ENCODE data around the gene RORB.

RORB gene

DNA sequence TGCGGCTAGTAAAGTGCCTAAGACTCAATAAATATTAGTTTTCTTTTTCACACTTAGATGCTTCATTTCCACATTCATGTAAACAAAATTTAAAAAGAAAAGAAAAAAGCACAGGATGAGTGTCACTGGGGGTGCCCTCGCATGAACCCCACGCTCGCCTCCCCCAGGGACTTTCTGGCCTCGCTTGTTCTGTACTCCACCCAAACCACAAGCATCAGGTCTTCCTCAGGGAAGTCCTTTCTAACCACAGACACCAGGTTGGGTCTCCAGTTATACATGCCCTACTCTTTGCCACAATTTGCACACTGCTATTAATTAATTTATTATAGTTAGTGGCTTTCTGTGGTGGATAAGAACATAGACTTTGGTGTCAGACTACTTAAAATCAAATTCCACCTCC, 92.4 kb downstream of the RORB start:
- in situ Hi-C loops (cut with HindIII; ENCODE audit: low sequenced_read_pairs): no loop called here

DNA sequence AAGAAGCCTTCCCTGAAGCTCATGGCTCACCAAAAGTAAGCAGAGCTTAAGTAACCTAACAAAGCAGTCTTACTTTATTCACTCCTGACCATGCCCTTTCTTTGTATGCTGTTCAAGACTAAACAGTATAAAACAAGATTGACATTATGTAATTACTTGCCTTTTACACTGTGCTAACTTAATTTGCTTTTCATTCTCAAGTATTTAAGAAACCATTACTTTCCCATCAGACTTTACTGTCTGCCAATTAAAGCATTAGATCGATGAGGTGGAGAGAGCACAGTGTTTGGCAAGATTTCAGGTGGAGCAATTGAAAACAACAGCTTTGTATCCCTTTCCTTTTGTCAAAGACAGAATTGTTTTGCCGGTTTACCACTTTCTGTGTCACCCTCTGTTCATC, 98.2 kb downstream of the RORB start:
- in situ Hi-C loops (cut with HindIII; ENCODE audit: low sequenced_read_pairs): no loop called here

DNA sequence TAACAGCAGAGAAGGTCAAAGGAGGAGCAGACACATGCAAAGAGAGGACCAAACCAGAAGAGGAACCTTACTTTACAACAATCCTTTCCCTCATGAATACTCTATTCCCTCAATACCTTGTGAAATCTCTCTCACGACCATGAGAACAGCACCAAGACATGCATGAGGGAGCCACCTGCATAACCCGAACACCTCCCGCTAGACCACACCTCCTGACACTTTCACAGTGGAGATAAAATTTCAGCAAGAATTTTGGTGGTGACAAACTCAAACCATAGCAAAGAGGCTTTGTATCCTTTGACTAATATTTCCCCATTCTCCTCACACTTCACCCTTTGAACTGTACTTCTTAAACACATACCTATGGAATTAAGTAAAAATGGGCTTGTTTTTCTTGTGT, 101.7 kb downstream of the RORB start:
- in situ Hi-C loops (cut with HindIII; ENCODE audit: low sequenced_read_pairs): no loop called here

DNA sequence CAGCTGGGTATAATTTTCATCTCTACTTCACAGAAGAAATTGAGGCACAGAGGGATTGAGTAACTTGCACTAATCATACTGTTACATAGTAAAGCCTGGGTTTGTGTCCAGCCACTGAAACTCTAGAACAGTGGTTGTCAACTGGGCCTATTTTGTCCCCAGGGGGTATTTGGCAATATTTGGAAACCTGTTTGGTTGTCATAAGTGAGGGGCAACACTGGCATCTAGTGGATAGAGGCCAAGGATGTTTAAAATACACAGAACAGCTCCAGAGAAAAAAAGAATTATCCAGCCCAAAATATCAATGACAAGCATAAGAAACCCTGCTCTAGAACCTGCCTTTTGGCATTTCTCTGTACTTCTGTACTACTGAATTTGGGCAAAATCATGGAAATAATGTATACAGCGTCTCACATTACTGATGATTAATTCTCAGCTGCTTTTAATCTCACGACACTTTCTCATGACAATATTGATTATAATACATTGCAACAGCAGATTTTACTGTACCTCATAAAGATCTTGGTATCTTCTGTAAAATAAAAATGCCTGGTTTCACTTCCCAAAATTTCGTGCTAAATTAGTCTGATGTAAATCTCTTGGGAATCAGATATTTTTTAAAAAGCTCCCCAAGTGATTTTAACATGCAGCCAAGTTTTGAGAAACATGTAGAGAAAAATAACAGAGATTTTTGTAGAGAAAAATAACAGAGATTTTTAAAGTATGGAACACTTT, 112.7 kb downstream of the RORB start:
- in situ Hi-C loops (cut with HindIII; ENCODE audit: low sequenced_read_pairs): no loop called here

DNA sequence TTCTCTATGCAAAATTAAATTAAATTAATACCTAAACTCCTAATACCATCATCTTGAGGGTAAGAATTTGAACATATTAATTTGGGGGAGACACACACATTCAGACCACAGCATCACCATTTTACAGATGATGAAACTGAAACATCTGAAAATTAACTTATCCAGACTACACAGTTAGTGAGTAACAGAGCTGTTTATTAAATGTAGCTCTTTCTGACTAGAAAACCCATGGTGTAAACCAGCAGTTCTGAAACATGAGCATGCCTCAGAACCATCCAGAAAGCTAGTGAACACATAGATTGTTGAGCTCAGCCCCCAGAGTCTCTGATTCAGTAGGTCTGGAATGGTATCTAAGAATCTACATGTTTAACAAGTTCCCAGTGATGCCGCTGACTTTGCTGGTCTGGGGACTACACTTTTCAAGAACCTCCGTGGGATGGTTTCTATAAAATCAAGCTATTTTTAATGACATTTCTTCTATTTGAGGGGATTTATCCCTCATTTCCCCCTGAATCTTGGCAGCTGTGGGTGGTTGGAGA, 113.5 kb downstream of the RORB start:
- in situ Hi-C loops (cut with HindIII; ENCODE audit: low sequenced_read_pairs): no loop called here

DNA sequence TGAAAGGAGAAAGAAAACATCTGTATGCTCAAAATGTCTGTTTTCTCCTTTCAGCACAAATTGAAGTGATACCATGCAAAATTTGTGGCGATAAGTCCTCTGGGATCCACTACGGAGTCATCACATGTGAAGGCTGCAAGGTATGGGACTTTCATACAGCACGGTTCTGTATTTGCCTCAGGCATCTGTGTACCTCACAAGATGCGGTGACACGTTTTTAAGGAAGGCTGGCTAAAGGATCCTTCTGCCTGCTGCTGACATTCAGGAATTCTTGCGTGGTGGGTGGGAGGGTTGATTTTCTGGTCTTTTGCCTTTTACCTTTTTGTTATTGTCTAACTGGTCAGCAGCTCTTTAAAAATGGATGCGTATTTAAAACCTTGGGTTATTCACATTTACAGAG, 133.1 kb downstream of the RORB start:
- in situ Hi-C loops (cut with HindIII; ENCODE audit: low sequenced_read_pairs): no loop called here

DNA sequence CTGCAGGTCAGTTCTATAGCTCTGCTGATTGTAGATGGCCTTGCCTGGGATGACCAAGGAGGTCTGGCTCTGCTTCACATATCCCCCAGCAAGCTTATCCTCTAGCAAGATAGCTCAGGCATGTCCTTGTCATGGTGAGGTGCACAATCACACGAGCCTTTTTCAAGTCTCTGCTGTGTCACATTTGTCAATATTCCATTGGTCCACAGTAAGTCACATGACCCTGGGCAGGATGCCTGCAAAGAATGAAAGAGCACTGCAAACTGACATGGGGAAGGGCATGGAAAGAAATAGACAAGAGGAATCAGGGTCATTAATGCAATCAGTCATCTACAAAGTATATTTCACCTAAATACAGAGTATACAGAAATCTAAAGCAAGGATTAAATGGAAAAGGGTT, 142.0 kb downstream of the RORB start:
- in situ Hi-C loops (cut with HindIII; ENCODE audit: low sequenced_read_pairs): no loop called here

DNA sequence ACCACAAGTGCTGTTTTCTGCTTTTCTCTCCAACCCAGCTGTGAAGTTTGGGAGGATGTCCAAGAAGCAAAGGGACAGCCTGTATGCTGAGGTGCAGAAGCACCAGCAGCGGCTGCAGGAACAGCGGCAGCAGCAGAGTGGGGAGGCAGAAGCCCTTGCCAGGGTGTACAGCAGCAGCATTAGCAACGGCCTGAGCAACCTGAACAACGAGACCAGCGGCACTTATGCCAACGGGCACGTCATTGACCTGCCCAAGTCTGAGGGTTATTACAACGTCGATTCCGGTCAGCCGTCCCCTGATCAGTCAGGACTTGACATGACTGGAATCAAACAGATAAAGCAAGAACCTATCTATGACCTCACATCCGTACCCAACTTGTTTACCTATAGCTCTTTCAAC, 145.2 kb downstream of the RORB start:
- in situ Hi-C loops (cut with HindIII; ENCODE audit: low sequenced_read_pairs): no loop called here

DNA sequence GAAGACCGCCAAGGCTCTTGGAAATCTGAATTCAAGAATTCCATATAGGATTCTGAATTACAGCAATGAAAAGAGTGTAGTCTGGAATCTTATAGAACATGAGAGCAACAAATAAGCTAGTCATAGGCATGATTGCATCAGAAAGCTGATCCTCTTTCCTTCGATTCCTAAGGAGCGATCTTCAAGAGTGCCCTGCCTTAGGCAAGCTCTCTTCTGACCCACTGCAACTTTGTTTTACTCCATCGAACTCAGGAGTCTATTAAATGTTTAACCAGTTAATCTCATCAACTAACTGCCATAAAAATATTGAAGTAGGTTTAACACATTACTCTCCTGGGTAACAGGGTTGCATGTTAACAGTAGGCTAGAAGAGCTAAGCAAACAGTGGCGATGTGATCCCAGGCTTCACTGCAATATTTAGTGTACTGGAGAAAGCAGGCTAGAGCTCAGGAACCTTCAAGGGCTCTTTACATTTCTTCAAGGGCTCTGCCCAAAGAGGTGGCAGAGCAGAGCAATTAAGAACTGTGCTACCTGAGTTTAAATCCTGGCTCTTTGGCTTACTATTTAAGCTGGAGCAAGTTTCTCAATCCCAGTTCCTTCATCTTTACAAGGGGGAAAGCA, 146.3 kb downstream of the RORB start:
- in situ Hi-C loops (cut with HindIII; ENCODE audit: low sequenced_read_pairs): no loop called here

DNA sequence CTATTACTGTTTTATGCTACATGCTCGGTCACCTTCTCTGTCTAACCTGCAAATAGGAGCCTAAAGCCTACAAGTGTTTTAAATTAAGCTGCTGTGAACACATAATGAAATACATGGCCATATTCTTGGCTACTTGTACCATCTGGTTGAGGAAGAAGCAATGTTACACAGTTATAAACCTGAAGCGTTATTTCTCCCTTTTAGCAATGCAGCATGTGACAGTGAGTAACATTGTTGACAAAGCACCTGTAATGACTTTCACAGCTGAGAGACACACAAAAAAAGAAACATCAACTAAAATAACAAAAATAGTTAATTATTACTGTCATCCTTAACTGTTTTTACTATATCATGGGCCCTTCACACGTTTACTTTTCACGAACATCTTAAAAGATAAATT, 146.9 kb downstream of the RORB start:
- in situ Hi-C loops (cut with HindIII; ENCODE audit: low sequenced_read_pairs): no loop called here

DNA sequence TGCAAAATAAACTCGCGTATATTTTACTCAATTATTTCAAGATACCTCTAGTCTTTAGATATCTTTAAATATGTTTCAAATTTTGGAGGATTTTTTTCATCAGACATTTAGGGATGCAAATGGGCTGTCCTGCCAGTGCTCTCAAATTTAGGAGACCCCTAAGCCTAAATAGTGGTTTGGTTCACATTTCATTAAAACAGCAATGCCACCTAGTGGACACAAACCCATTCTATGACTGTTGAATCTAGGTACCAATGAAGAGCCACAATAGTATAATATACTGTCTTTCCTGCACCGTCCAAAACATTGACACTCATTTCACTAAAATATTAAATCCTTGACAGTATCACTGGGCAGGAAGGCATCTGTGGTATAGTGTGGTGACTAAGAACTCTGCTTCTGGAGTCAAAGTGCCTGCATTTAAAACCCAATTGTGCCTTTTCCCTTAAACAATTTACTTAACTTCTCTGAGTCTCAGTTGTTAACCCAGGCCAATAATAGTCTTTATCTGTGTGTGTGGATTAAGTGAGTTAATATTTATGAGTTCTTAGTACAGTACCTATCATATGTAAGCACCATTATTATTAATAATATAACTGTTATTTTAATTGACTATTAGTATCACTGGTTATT, 148.0 kb downstream of the RORB start:
- in situ Hi-C loops (cut with HindIII; ENCODE audit: low sequenced_read_pairs): no loop called here

DNA sequence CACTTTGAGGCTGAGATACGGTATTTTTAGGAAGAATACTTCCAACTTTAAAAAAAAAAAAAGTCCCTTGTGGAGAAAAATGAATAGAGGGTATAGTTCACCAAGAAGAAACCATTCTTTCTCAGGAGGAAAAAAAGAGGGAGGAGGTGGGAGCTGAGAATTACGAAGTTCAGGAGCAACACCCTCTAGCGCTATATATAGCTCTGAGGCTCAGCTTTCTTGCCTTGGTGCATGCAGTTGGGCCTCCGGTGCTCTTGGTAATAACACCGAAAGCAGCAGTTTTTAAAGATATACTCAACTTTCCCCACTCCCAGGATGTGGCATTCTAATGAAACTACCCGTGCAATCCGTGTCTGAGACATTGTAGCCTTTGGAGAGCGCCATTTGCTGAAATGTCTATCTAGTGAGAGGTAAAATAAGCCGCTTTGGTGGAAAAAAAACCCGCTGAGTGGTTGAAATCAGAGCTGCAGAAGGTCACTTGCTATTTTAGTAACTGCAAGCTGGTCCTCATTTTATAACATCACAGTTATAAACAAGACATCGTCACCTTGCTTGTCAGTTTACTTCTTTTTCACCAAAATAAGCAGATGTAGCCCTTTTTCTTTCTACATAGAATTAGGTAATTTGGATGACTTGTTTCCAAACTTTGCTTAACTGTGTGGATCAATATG, 156.4 kb downstream of the RORB start:
- in situ Hi-C loops (cut with HindIII; ENCODE audit: low sequenced_read_pairs): no loop called here

DNA sequence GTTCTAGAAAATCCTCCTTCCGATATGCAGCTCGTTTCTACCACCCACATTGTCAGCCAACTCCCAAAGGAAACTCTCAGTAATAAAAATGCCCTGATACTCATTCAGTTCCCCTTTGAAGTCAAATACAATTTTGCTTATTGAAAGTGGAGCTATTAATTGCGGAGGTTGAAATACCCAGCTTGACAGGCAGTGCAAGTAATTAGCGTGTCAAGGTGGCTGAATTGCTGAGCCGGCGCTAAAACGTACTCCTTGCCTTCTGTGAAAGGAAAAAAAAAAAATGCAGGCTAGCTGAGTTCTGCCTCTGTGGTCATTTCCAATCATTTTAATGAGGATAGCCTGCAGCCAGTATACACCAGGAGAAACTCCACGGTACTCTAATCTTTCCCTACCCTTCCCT, 165.5 kb downstream of the RORB start:
- in situ Hi-C loops (cut with HindIII; ENCODE audit: low sequenced_read_pairs): no loop called here

DNA sequence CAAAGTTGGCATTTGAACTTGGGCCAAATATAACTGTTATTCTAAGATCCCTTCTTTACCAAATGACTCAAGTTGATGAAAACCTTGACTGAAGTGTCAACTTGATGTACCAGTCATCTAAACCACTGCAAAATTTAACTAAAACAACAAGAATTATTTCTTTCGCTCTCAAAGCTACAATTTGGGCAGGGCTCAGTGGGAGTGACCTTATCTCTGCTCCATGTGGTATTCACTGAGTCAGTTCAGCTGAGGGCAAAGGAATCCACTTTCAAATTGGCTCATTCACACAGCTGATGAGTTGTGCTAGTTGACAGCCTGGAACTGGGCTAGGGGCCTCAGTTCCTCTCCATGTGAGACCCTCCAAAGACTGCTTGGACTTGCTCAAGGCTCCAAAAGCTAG, 166.3 kb downstream of the RORB start:
- in situ Hi-C loops (cut with HindIII; ENCODE audit: low sequenced_read_pairs): no loop called here

DNA sequence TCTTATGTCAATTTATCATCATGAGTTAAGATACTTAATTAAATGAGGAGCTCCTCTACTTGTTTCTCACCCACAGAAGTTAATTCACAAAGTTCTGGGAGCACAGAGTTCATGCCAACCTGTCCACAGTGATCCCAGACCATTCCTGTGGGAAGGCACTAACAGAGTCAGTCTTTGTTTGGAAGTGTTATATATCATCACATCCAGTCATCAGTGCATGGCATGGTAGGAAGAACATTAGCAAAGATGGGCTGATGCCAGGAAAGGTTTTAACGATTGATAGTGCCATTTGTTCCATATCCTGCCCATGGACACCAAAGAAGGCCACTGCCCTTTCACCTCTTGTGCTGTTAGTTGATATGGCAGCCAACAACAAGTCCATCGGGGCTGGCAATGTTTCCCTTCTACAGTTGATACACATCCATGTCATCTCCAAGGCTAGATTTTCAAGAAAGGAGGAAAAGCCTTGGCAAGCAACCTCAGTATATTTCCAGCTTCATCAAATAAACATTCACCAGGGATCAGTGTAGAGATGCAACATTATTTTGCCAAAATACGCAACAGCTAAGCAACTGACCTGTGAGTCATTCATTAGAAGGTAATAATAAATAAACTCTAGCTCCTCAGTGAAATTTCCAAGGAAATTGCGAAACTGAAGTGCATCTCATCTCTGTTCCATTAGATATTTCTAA, 169.6 kb downstream of the RORB start:
- in situ Hi-C loops (cut with HindIII; ENCODE audit: low sequenced_read_pairs): no loop called here

DNA sequence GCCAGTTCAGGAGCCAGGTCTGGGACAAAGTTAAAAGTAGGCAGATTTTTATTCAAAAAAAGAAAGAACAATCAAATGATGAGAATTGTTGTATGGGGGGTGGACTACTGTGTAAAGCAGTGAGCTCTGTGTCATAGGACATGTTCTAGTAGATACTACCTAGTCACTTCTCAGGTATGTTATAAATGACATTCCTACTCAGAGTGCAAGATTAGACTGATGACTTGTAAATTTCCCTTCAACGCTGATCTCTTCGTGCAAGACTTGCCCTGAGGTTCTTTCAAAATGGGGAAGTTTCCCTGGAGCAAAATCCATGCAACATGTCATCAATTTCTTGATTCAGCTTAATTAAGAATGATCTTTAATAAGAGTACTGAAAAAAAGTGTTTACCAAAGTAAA, 175.1 kb downstream of the RORB start:
- in situ Hi-C loops (cut with HindIII; ENCODE audit: low sequenced_read_pairs): no loop called here

DNA sequence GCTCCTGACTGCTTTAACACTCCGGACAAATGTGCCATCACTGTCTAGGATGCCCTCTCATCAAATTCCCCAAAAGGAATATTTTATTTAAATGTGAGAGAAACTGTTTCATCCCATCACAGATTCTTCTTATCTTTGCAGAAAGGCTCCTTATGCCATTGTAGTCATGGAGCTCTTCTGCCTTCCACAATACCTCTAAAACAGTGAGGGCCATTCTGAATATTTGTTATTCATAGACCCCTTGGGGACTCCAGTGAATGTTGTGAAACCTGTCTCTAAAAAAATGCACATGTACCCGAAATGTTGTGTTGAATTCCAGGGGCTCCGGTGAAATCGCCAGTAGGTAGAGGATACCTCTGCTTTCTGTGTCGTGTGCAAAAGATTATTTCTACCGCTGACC, 176.9 kb downstream of the RORB start:
- in situ Hi-C loops (cut with HindIII; ENCODE audit: low sequenced_read_pairs): no loop called here

DNA sequence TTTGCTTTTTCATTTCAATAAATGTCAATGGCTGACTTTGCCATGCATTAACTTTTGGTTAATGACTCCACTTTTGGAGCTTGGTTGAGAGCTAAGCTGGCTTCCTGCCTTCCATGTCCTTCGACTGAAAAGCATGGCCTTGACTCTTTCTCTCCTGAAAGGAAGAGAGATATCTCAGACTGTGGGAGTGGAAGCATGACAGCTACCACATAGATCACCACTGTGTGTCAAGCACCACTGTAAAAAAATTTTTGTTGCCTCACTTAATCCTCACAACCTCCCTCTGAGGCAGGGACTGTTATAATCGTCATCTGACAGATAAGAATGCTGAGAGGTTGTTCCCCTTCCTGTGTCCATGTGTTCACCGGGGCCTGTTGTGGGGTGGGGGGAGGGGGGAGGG, 184.8 kb downstream of the RORB start:
- in situ Hi-C loops (cut with HindIII; ENCODE audit: low sequenced_read_pairs): no loop called here

DNA sequence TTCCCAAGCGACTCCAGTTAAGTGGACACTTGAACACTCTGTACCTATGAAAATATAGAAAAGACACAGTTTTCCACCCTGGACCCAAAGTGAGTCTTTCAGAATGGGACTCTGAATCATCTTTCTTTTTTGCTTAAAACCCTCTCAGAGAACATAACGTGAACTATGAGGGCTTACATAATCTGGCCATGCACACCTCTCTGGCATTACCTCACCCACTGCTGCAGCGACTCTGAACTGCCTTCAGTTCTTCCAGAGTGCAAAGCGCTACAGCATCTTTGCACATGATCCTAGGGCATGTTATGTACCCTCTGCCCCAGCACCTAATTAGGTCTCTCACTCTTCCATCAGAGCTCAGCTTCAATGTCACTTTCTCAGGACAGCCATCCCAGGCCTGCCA, 186.2 kb downstream of the RORB start:
- in situ Hi-C loops (cut with HindIII; ENCODE audit: low sequenced_read_pairs): no loop called here

DNA sequence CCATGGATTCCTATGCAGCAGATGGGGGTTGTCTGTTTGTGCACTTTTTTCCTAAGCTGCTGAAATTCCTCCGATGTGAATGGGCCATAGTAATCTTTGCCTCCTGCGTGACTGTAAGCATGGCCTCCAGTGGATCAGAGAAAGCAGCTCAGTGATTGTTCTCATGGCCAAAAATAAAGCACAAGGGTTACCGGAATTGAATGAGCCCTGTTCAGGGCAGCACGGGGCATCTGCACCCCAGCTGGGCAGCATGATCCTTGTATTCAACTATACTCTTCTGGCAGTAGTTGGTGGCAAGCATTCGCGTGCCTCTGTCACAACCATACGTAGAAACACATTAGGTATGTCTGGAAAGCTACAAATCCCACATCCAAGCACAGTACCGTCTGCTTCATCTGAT, 193.9 kb downstream of the RORB start:
- in situ Hi-C loops (cut with HindIII; ENCODE audit: low sequenced_read_pairs): no loop called here

DNA sequence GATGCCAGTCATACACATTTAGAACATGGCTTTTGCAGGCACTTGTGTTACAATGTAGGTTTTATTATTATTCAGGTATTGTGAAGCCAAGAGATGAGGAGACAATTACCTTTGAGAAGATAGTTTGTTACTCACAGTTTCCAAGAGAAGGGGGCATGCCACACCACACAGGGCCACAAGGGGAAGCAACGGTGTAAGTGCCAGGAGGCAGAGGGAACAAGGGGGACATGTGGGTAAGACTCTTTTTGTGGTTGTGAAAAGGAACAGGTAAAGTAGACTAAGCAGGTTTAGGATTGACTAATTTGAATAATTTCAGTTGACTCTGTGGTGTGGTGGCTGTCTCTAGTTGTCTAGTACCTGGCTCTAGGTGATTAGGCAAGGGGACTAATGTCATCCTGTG, 199.4 kb downstream of the RORB start:
- in situ Hi-C loops (cut with HindIII; ENCODE audit: low sequenced_read_pairs): no loop called here

Measured in DLD1 (cell line).